K562 (cell line): ENCODE results near the gene MOK. TPM values are rescaled to one million over a fixed set of nuclear protein-coding genes. Genes with fewer than 3 reads are reported as not detected.

Experiments used
- ATAC-seq: fragments of 200-7000 bp; cut with Tn5 transposase; 3 replicates; pipeline ENCODE4 v1.9.1; 2020; ENCODE audit warnings: moderate library complexity
- BruUV-seq: library from RNA; stranded (reverse); fragments of 400-500 nt; replicated peaks from 2 replicates; lab custom pipeline; 2021; lab: Mats Ljungman, UMichigan
- CTCF ChIA-PET: fragments of 300-600 bp; formaldehyde crosslinking; extraction: SDS; loops from one replicate; lab custom pipeline; 2021; ENCODE audit warnings: low intra/inter-chr PET ratio; lab: Yijun Ruan, JAX
- POLR2A ChIA-PET: fragments of 300-600, 350-650 bp; sonication (Branson Sonifier 250); formaldehyde crosslinking; extraction: SDS; loops from one replicate; lab custom pipeline; 2021; ENCODE audit warnings: antibody characterized with exemption, inconsistent platforms; lab: Yijun Ruan, JAX
- DNase-seq, 4 experiments: peaks; one replicate each; pipeline versions ENCODE4 v3.0.0 to v3.0.0-alpha.2; 2011 to 2018; ENCODE audit warnings: low spot score in 3 of 4, mixed read lengths in 3 of 4; ENCODE audit errors: extremely low read depth in 1 of 4
- FAIRE-seq: peaks from 2 replicates; lab custom pipeline; 2011; peaks lifted over from hg19 to GRCh38; lab: Jason Lieb, UNC
- H2AFZ ChIP-seq: 2 replicates; pipeline ENCODE4 v1.6.0; 2011; ENCODE audit warnings: low read depth, low read length, control low read depth, inconsistent platforms
- H3K27ac ChIP-seq: fragments of 200-600 bp; 3 replicates; pipeline ENCODE4 v1.8.0; 2011; ENCODE audit warnings: low read depth, mild to moderate bottlenecking, control low read depth, inconsistent platforms, low read length, moderate library complexity, mixed read lengths; ENCODE audit errors: extremely low read depth
- H3K27me3 ChIP-seq, 2 experiments: fragments of 300-600 bp in 1 of 2; 2 replicates in 1 of 2; 3 replicates in 1 of 2; pipeline versions ENCODE4 v1.6.0 to v1.8.0; 2011; ENCODE audit warnings: inconsistent platforms in 2 of 2, low read length in 2 of 2, mild to moderate bottlenecking in 1 of 2, mixed read lengths in 1 of 2, moderate library complexity in 1 of 2; ENCODE audit not compliant: control insufficient read depth in 2 of 2, insufficient read depth in 2 of 2
- H3K36me3 ChIP-seq: fragments of 300-600 bp; 3 replicates; pipeline ENCODE4 v1.8.0; 2011; ENCODE audit warnings: mild to moderate bottlenecking, low read length, inconsistent platforms; ENCODE audit not compliant: control insufficient read depth, insufficient read depth
- H3K4me1 ChIP-seq, 2 experiments: fragments of 200-600 bp in 1 of 2; replicated peaks in 1 of 2; 2 replicates in 1 of 2; 3 replicates in 1 of 2; pipeline versions ENCODE4 v1.5.1 to v1.8.0; 2011; ENCODE audit warnings: inconsistent platforms in 2 of 2, low read length in 2 of 2, mild to moderate bottlenecking in 1 of 2, mixed read lengths in 1 of 2, moderate library complexity in 1 of 2; ENCODE audit not compliant: control insufficient read depth in 2 of 2, insufficient read depth in 2 of 2
- H3K4me2 ChIP-seq: 2 replicates; pipeline ENCODE4 v1.6.1; 2011; ENCODE audit warnings: low read length, control low read depth, inconsistent platforms, mixed read lengths; ENCODE audit not compliant: insufficient read depth
- H3K4me3 ChIP-seq: fragments of 200-600 bp; sonication (generic), shearing (Covaris generic); 2 replicates; pipeline ENCODE4 v1.5.1; 2016; ENCODE audit warnings: control low read depth, inconsistent platforms
- H3K79me2 ChIP-seq: fragments of 200-600 bp; 3 replicates; pipeline ENCODE4 v1.8.0; 2011; ENCODE audit warnings: low read length, inconsistent platforms; ENCODE audit not compliant: control insufficient read depth, insufficient read depth
- H3K9ac ChIP-seq, 2 experiments: 2 replicates each; pipeline versions ENCODE4 v1.6.0 to v1.6.1; 2011; ENCODE audit warnings: low read depth in 2 of 2, low read length in 2 of 2, control low read depth in 1 of 2, inconsistent platforms in 1 of 2, mild to moderate bottlenecking in 1 of 2, mixed read lengths in 1 of 2; ENCODE audit not compliant: insufficient read depth in 1 of 2
- H3K9me1 ChIP-seq: one replicate; pipeline ENCODE4 v1.6.0; 2011; ENCODE audit warnings: inconsistent platforms, mild to moderate bottlenecking, low read length, moderate library complexity; ENCODE audit not compliant: control insufficient read depth, insufficient read depth
- H3K9me3 ChIP-seq: replicated peaks from 2 replicates; pipeline ENCODE4 v1.5.1; 2011; ENCODE audit warnings: low read depth, low read length, inconsistent platforms; ENCODE audit not compliant: control insufficient read depth, insufficient read depth
- H4K20me1 ChIP-seq: replicated peaks from 2 replicates; pipeline ENCODE4 v1.6.1; 2011; ENCODE audit warnings: low read length, inconsistent platforms, mixed read lengths; ENCODE audit not compliant: control insufficient read depth, insufficient read depth
- ASH1L ChIP-seq: fragments of 450-650 bp; IDR thresholded peaks from 2 replicates; pipeline ENCODE4 v1.6.1; 2018; ENCODE audit warnings: borderline replicate concordance, mild to moderate bottlenecking, low read depth; ENCODE audit not compliant: partially characterized antibody
- FIP1L1 ChIP-seq: fragments of 200-400 bp; formaldehyde crosslinking; IDR thresholded peaks from 2 replicates; pipeline ENCODE4 v1.6.1; 2018; ENCODE audit warnings: mild to moderate bottlenecking, low read depth, low read length; ENCODE audit not compliant: poor library complexity, severe bottlenecking
- HNRNPUL1 ChIP-seq: fragments of 200-400 bp; formaldehyde crosslinking; IDR thresholded peaks from 2 replicates; pipeline ENCODE4 v1.6.1; 2017; ENCODE audit warnings: low read length
- IRF2 ChIP-seq: sonication (generic); formaldehyde crosslinking; IDR thresholded peaks from 2 replicates; pipeline ENCODE4 v1.8.1; 2022; ENCODE audit warnings: mild to moderate bottlenecking, missing genetic modification reagents
- LARP7 ChIP-seq: fragments of 450-650 bp; IDR thresholded peaks from 2 replicates; pipeline ENCODE4 v1.6.1; 2016
- POLR2G ChIP-seq: fragments of 200-400 bp; formaldehyde crosslinking; IDR thresholded peaks from 2 replicates; pipeline ENCODE4 v1.6.1; 2017; ENCODE audit warnings: low read depth, mild to moderate bottlenecking, antibody characterized with exemption, low read length, moderate library complexity
- POLR3G ChIP-seq: IDR thresholded peaks from 2 replicates; pipeline ENCODE4 v1.6.1; 2011; ENCODE audit not compliant: insufficient read length, insufficient replicate concordance; ENCODE audit errors: extremely low read depth
- PPARD ChIP-seq: fragments of 250-450 bp; sonication (Bioruptor Pico); IDR thresholded peaks from 2 replicates; pipeline ENCODE4 v1.8.0; 2022; ENCODE audit warnings: inconsistent platforms, mild to moderate bottlenecking, moderate library complexity
- RFX7 ChIP-seq: fragments of 250-450 bp; sonication (Bioruptor Pico); IDR thresholded peaks from 2 replicates; pipeline ENCODE4 v1.5.1; 2021; ENCODE audit warnings: mild to moderate bottlenecking
- SMAD3 ChIP-seq: fragments of 450-650 bp; formaldehyde crosslinking; conservative IDR thresholded peaks from 2 replicates; pipeline ENCODE4 v1.4.0; 2020; ENCODE audit warnings: mild to moderate bottlenecking
- ZNF133 ChIP-seq: fragments of 250-450 bp; sonication (Bioruptor Pico); IDR thresholded peaks from 2 replicates; pipeline ENCODE4 v1.4.0; 2020; ENCODE audit warnings: mild to moderate bottlenecking
- ZNF175 ChIP-seq: fragments of 200-800 bp; sonication (Bioruptor generic); IDR thresholded peaks from 2 replicates; pipeline ENCODE4 v1.6.1; 2016; ENCODE audit warnings: low read depth, mild to moderate bottlenecking, missing genetic modification characterization, missing compliant biosample characterization
- ZNF282 ChIP-seq: sonication (generic); formaldehyde crosslinking; IDR thresholded peaks from 2 replicates; pipeline ENCODE4 v1.8.1; 2023; ENCODE audit warnings: missing genetic modification reagents
- ZNF507 ChIP-seq: conservative IDR thresholded peaks from 2 replicates; pipeline ENCODE4 v1.6.1; 2017; ENCODE audit warnings: missing genetic modification characterization, missing compliant biosample characterization
- WGBS: fragments of 100-300 bp; shearing (Covaris generic); methylation state at CpG from one replicate; pipeline ENCODE4 v1.1.6; 2016; ENCODE audit warnings: low coverage, mixed read lengths; ENCODE audit not compliant: insufficient coverage; ENCODE audit errors: missing lambda C conversion rate; 5-methylcytosine and 5-hydroxymethylcytosine counted together
- in situ Hi-C: fragments of 300-500 bp; cut with MboI; formaldehyde crosslinking; loops from 4 replicates; pipeline ENCODE4 v1.15.0; 2018; ENCODE audit warnings: inconsistent platforms, mixed read lengths
- intact Hi-C: fragments of 100-400 bp; cut with micrococcal nuclease; formaldehyde crosslinking; loops from 2 replicates; pipeline ENCODE4 v1.14.2; 2022
- polyA plus RNA-seq, 8 experiments: library from polyadenylated mRNA; depleted of rRNA in 4 of 8; stranded (reverse) in 5 of 8; unstranded in 3 of 8; fragments of >200 nt; fragmentation: Nextera tagmentation in 2 of 8; fragmentation: Illumina TruSeq in 1 of 8; extraction: Ambion mirVana in 2 of 8; extraction: Trizol in 1 of 8; gene quantifications; 2 replicates each; pipeline versions ENCODE4 v1.2.1 to v1.2.3, GENCODE V29; 2011 to 2014; ENCODE audit warnings: inconsistent platforms in 1 of 8, missing spikeins in 1 of 8
- total RNA-seq, 7 experiments: library from RNA; depleted of rRNA in 6 of 7; stranded (reverse); fragments of >200 nt in 6 of 7; fragmentation: Illumina TruSeq in 2 of 7; extraction: Trizol in 2 of 7; gene quantifications; 2 replicates each; pipeline versions ENCODE4 v1.2.1 to v1.2.3, GENCODE V29; 2011 to 2021; ENCODE audit warnings: low replicate concordance in 1 of 7
- TF ChIP-seq, protein P1 (sequence below): fragments of 250-450 bp; sonication (Bioruptor Pico); IDR thresholded peaks from 2 replicates; pipeline ENCODE4 v1.8.0; 2022; ENCODE audit warnings: moderate library complexity, mild to moderate bottlenecking, inconsistent platforms
- TF ChIP-seq, protein P2 (sequence below): fragments of 450-650 bp; conservative IDR thresholded peaks from 2 replicates; pipeline ENCODE4 v1.6.1; 2016; ENCODE audit warnings: missing genetic modification characterization, low read depth, mild to moderate bottlenecking, missing compliant biosample characterization, moderate library complexity

MOK gene
- total and polyA plus RNA-seq, 9 of the 15 experiments (the other 6 are each of a cell fraction or from before 2014, with no cell fraction given): 1.3 to 8.4 (median 5.3) TPM

DNA sequence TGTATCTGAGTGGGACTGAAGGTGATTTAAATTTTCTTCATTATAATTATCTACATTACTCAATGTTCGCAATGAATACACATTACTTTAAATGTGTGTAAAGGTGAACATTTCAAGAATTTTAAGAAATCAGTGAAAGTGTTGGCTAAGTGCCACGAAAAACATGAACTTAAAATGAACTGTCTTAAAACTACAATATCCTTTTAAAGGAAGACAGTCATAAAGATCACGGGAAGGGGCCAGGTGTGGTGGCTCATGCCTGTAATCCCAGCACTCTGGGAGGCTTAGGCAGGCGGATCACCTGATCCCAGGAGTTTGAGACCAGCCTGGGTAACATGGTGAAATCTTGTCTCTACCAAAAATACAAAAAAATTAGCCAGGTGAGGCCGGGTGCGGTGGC lies 11.2 kb downstream of the MOK start:
- Histone ChIP-seq H2AFZ (no peak overlapping the region), H3K4me3 (no peak overlapping the region), H3K9ac (no peak overlapping the region), H3K36me3 (no peaks in the 10 kb centered on the region), H3K79me2 (no peaks in the 10 kb centered on the region), H4K20me1 (no peaks in the 10 kb centered on the region), H3K27ac (no peak overlapping the region), H3K9me3 (no peaks in the 10 kb centered on the region), H3K27me3 (no peaks in the 10 kb centered on the region), H3K4me2 (no peak overlapping the region), H3K9me1 (no peaks in the 10 kb centered on the region), H3K4me1 (no peaks in the 10 kb centered on the region; a peak in 1 of 5 replicates)
- TF ChIP-seq ZNF282 (CRISPR knock-in tag) (no peak), POLR2G (no peak), LARP7 (no peak), SMAD3 (CRISPR knock-in tag) (no peak), FIP1L1 (no peak), POLR3G (no peak), ZNF175 (CRISPR knock-in tag) (no peak), ZNF133 (CRISPR knock-in tag) (no peak)
- BruUV-seq: no TSS peak
- 63% methylated on average over 6 of the region's 6 CpGs for WGBS
- intact Hi-C loops (no loop called here), in situ Hi-C loops (no loop called here)
- ChIA-PET POLR2A (no interaction called here), CTCF (no interaction called here)
- DNase-seq (no peak), ATAC-seq (no peak), FAIRE-seq (no peak)

DNA sequence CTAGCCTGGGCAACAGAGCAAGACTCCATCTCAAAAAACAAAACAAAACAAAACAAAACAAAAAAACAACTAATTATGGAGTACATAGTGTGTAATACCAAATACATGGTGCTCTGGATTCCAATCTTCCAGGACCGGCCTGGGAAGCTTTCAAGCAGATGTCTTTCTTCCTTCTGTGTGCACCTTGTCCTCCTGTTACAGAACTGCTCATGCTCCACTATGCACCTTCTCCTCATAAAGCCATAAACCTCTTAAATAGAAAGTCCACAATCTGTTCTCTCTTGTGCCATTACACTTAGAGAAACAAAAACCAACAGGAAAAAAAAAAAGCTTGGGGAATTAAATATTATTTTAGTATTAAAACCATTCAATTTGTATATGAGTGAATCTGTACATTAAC lies 12.5 kb downstream of the MOK start:
- H3K4me3 ChIP-seq: no peak overlapping the region
- in situ Hi-C loops (no loop called here), intact Hi-C loops (no loop called here)
- H4K20me1 ChIP-seq: no peaks in the 10 kb centered on the region
- no peak overlapping the region for H2AFZ ChIP-seq
- DNase-seq (no peak), ATAC-seq (no peak), FAIRE-seq (no peak)
- H3K9me3 ChIP-seq: no peaks in the 10 kb centered on the region
- no peaks in the 10 kb centered on the region; a peak in 1 of 5 replicates for H3K4me1 ChIP-seq
- POLR2A ChIA-PET: no interaction called here
- no peak overlapping the region for H3K9ac ChIP-seq
- BruUV-seq: no TSS peak
- H3K36me3 ChIP-seq: no peaks in the 10 kb centered on the region
- no peaks in the 10 kb centered on the region for H3K79me2 ChIP-seq
- 78% methylated on average over 1 of the region's 1 CpG for WGBS
- H3K27me3 ChIP-seq: no peaks in the 10 kb centered on the region
- H3K27ac ChIP-seq: no peak overlapping the region
- CTCF ChIA-PET: no interaction called here
- H3K9me1 ChIP-seq: no peaks in the 10 kb centered on the region
- H3K4me2 ChIP-seq: no peak overlapping the region
- TF ChIP-seq IRF2 (no peak), PPARD (CRISPR knock-in tag) (no peak), HNRNPUL1 (no peak), ZNF507 (no peak), ASH1L (no peak), RFX7 (CRISPR knock-in tag) (no peak)
- TF ChIP-seq, protein P1, sequence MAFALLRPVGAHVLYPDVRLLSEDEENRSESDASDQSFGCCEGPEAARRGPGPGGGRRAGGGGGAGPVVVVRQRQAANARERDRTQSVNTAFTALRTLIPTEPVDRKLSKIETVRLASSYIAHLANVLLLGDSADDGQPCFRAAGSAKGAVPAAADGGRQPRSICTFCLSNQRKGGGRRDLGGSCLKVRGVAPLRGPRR (CRISPR knock-in tag): no peak
- TF ChIP-seq, protein P2, sequence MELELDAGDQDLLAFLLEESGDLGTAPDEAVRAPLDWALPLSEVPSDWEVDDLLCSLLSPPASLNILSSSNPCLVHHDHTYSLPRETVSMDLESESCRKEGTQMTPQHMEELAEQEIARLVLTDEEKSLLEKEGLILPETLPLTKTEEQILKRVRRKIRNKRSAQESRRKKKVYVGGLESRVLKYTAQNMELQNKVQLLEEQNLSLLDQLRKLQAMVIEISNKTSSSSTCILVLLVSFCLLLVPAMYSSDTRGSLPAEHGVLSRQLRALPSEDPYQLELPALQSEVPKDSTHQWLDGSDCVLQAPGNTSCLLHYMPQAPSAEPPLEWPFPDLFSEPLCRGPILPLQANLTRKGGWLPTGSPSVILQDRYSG (tag): no peak
